Stimulated activated naive CD8-positive, alpha-beta T cell treated with anti-CD3 and anti-CD28 coated beads, Interleukin-15, Interleukin-2, amounts not matched to agents 100 U/mL and 50 U/mL, for 24 hours (primary cell): Measurements from ENCODE around the gene CPVL.
"Not testable (repeated sequence)": the region's sequence is repeated elsewhere in the genome, so short reads cannot be mapped to it uniquely, and the experiment has no call there.

Experiments used
- ATAC-seq: fragments of 150-1000 bp; cut with Tn5 transposase; one replicate; pipeline ENCODE4 v1.10.0; 2021
- DNase-seq: peaks from one replicate; pipeline ENCODE4 v3.0.0; 2021

Gene CPVL

GRCh38 chr7:29119538-29119937 is 26.8 kb downstream of the CPVL start:
- no peak for DNase-seq
- ATAC-seq = no peak

DNA sequence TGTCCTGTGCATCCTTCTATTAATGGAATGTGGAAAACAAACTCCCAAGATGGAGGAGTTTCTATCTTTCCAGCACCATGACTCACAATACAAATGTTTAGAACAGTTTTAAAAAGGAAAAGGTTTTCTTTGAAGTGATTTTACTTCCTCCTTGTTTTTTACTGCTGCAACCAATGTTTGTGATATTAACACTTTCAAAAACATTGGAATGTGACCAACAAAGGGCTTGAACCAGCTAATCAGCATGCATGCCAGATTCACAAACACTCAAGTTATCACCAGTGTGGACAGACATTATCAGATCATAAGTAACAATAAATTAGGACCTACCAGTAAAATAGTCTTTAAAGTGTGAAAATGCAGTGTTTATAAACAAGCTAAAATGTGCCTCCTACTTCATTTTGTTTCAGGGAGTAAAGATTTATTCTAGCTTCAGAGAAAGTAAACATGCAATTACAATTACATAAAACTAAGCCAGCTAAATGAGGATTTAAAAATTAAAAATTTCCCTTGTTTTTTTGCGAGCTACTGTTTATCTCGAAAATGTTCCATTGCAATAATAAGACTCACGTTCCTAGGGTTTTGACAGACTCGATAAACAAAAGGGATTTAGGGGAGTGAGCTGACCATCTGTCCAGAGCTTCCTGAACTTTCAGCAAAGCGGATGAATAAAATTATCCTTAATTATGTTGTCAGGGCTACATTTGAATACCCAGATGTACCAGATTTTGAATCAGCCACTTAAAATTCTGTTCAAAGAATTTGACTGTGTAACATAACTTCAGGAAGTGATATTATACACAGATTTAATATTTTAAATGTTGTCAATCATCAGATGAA is 29.8 kb downstream of the CPVL start:
- DNase-seq (no peak), ATAC-seq (no peak)

DNA sequence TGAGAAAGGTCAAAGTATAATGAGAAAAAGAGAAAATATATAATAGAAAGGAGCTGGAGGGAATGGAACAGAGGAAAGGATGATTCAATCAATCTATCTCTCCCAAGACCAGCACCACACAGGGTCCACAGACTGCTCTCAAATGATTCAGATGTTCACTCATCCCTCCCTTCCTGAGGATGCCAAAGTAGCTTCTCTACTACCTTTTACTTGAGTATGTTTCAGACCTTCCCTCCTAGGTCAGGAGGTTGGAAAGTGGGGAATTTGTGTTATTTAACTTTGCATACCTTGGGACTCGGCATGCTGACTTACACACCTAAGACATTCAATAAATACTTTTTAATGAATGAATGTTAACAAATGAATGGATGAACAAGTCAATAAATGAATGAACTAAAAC is 30.6 kb downstream of the CPVL start:
- ATAC-seq (no peak), DNase-seq (no peak)

DNA sequence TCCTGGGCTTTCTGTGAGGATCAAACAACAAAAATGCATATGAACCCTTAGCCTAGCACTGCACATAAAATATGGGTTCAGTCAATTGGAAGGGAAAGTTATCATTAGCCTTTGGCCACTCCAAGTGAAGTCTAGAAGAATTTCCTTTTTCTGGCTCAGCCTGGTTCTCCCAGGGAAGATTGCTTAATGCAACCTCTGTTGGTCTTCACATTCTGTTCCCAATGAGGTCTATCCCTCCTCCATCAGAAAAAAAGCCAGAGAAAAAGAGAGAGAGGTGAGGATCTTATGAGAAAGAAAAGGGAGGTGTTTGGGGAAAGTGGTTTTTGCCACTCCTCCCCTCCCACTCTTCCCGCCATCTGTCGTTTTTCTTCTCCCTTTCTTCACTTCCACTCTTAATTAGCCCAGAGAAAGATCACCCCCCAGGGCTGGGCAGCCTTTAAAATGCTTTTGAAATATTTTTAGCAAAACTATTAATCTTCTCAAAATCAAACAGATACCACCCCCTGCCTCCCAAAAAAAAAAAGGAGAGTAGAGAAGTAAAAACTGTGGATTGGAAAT is 31.1 kb downstream of the CPVL start:
- DNase-seq (no peak), ATAC-seq (no peak)

DNA sequence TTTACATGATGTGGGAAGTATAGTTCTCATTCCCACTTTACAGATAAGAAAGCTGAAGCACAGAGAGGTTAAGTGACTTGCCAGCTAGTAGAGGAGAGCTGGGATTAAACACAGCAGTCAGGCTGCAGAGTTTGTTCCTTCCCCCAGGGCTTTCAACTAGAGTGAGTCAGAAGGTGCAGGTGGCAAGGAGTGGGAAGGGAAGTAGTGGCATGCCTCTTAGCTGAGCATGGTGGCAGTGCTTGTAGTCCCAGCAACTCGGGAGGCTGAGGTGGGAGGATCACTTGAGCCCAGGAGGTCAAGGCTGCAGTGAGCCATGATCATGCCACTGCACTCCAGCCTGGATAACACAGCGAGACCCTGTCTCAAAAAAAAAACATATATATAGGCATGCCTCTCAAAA is 32.1 kb downstream of the CPVL start:
- not testable (repeated sequence) for DNase-seq
- peak; percentile 57 for ATAC-seq

DNA sequence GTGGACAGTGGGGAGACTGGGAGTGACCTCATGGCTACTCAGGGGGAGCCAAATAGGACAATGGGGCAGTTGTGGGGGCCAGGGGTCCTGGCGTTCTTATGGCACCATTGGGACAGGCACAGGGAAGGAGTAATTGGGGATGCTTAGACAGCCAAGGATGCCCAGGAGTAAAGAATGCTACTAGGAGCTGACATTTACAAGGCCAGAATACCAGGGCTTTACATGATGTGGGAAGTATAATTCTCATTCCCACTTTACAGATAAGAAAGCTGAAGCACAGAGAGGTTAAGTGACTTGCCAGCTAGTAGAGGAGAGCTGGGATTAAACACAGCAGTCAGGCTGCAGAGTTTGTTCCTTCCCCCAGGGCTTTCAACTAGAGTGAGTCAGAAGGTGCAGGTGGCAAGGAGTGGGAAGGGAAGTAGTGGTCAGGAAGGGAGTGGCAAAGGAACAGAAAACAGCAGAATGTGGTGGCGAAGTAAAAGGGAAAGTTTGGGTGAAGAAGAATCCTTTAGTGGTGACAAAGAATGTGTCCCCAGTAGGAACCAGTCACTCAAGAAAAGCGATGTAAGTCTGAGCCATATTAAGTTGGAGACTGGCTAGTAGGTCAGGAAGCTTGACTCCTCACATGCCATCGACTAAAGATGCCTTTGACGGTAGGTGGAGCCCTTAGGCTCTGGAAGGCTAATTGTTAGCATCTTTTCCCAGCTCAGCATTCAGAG is 32.8 kb downstream of the CPVL start:
- ATAC-seq (peak; percentile 59), DNase-seq (no peak)

- ATAC-seq (no peak), DNase-seq (no peak)
These were observed 33.6 kb downstream of the CPVL start for GRCh38 chr7:29112721-29113120.

GRCh38 chr7:29109899-29110298 is 36.4 kb downstream of the CPVL start:
- no peak for DNase-seq
- no peak for ATAC-seq

GRCh38 chr7:29109358-29109757 is 37.0 kb downstream of the CPVL start:
- ATAC-seq (no peak), DNase-seq (no peak)

- DNase-seq = no peak
- no peak for ATAC-seq
These were observed 39.3 kb downstream of the CPVL start for GRCh38 chr7:29107056-29107455.

DNA sequence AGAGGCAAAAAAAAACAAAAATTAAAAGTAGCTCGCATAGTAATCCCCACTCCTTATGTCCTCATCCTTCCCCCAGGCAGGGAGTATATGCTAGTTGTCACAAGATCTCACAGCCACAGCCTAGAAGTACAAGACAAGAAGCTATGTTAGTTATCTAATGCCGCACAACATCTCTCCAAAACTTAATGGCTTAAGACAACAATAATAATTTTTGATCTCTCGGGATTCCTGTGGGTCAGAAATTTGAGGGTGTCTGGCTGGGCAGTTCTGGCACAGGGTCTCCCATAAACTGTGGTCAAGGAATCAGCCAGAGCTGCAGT is 39.7 kb downstream of the CPVL start:
- DNase-seq (no peak), ATAC-seq (no peak)

DNA sequence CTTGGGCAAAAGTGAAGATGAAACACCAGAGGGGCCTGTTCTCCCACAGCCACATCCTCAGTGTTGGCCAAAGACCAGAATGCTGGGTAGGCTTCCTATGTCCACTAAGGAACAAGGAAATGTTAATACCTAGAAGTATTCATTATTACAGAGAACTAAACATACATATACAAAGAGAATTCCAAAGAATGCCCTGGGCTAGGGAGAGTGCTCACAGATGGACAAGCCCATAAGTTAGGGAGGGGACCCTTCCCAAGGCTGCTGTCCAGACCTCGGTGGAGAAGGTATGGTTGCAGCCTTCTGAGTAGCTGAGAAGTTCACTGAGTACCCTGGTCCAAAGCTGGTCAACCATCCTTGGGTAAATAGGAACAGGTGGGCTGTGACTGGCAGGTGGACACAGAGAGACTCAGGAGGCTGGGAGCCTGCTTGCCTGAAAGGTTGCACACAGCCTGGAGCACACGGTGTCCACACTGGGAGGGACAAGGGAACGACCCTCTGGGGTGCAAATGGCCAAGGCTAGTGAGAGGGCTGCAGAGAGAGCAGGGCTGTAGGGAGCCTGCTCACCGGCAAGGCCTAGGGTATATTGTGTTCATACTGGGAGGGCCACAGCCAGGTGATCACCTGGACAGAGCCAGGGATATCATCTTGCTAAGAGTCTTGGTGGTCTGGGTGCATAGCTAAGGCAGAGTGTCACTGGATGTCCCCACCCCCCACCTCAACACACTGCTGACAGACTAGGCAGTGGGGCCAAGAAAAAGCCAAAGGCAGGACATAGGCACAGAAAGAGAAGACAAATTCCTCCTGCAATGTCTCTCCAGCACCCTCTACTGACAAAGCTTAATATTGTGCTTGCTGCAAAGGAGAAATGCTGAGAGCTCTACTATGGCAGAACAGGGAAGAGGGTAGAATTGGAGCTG is 40.3 kb downstream of the CPVL start:
- ATAC-seq (peak; percentile 57), DNase-seq (no peak)

DNA sequence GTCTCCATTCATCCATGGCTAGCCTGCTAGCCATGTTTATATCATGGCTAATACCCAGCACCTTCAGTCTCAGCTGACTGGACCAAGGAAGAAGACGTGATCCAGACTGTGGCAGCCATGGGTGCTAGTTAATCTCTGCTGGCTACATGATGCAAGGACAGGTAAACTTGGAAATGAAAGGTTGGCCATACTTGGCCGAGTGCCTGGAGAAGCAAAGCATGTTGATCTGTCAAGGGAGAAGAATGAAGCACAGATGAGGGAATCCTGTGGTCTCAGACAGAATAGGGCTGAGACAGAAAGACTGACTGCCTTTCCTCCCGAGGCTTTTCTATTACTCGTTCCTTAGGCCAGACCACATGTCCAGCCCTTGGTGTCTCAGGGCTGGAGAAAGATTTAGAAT is 41.1 kb downstream of the CPVL start:
- no peak for ATAC-seq

GRCh38 chr7:29102558-29103151 is 43.7 kb downstream of the CPVL start:
- ATAC-seq (no peak), DNase-seq (peak; percentile 43)

More for the DNA sequence above, 41.1 kb downstream of the CPVL start:
- DNase-seq = no peak

- no peak for ATAC-seq
- no peak for DNase-seq
These were observed 45.4 kb downstream of the CPVL start for GRCh38 chr7:29100924-29101323.

- no peak for DNase-seq
These were observed 46.2 kb downstream of the CPVL start for GRCh38 chr7:29099896-29100847.

DNA sequence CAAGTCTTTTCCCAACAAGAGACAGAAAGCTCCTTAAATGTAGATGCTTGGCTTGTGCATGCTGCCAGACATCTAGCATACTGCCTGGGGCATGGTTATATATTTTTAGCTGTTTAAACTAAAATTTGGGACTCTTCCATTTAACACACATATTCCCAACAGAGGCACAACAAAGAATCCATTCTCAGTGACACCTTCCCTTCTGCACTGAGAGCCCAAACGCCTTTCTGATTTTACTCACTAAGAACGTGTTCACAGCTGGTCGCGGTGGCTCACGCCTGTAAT is 49.9 kb downstream of the CPVL start:
- ATAC-seq (no peak), DNase-seq (no peak)

More at GRCh38 chr7:29099896-29100847, 46.2 kb downstream of the CPVL start:
- no peak for ATAC-seq

- DNase-seq (no peak), ATAC-seq (no peak)
These were observed 50.5 kb downstream of the CPVL start for GRCh38 chr7:29095631-29096445.

- not testable (repeated sequence) for ATAC-seq
These were observed 53.2 kb downstream of the CPVL start for GRCh38 chr7:29093091-29093490.

DNA sequence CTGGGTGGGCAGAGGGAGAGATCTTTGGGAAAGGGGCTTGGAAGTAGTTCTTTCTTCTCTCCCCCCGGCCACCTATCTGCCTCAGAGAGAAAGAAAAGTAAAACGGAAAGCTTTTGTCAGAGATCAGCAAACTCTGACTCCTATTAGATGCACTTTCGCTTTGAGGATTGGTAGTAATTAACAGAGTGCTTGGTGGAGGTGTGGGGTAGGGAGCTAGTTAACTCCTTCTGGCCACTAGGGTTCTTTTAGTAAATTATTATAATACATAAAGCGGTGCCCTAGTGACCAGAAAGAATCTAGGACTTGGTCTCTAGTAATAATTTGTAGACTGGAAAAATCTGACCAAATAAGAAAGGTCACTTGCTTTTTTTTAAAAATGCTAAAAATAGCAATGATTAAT is 54.6 kb downstream of the CPVL start:
- ATAC-seq (peak; percentile 81), DNase-seq (no peak)

More at GRCh38 chr7:29093091-29093490, 53.2 kb downstream of the CPVL start:
- DNase-seq = not testable (repeated sequence)
